Stomach (tissue), 4 donors: ENCODE results near the gene OSTN.

Experiments used
- CTCF ChIP-seq, 7 experiments: fragments of 450-650 bp in 4 of 7; fragments of 200-600 bp in 3 of 7; sonication (generic) in 3 of 7; IDR thresholded peaks; one replicate each; pipeline ENCODE4 v1.5.1; 2016 to 2019; ENCODE audit warnings: antibody characterized with exemption in 7 of 7, control low read depth in 2 of 7, mild to moderate bottlenecking in 1 of 7
- POLR2A ChIP-seq, 4 donors: fragments of 450-650 bp; IDR thresholded peaks; one replicate each; pipeline ENCODE4 v1.6.1; 2016; ENCODE audit warnings: antibody characterized with exemption in 4 of 4, control low read depth in 2 of 4, mild to moderate bottlenecking in 1 of 4, moderate library complexity in 1 of 4

DNA sequence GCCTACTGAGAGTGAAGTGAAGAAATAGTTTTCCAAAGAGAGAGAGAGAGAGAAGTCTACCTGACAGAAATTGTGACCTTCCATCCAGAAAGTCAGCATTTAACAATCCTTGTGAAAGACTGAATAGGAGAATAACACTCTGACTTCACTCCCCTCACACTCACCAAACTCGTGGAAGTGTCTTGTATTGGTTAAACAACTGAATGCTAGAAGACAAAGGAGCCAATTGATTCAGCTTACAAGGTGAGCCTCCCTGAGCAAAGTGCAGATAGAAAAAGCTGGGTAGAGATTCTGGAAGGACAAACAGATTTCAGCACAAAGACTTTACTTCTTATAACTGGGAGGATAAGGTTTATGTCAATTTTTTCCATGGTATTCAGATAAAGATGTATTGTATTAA is 40.8 kb upstream of the OSTN start:
- TF ChIP-seq CTCF (IDR thresholded peaks at IDR 0.05) = no peak
- no peak for TF ChIP-seq POLR2A (IDR thresholded peaks at IDR 0.05)
